Amygdala (tissue), 56 donors: Measurements from ENCODE around the gene AARSD1.
"Not testable (repeated sequence)": the region's sequence is repeated elsewhere in the genome, so short reads cannot be mapped to it uniquely, and the experiment has no call there.

ENCODE experiments used
- DNase-seq, 56 donors: peaks; one replicate each; lab custom pipeline; 2025; lab: John Stamatoyannopoulos, UW

AARSD1 gene, protein sequence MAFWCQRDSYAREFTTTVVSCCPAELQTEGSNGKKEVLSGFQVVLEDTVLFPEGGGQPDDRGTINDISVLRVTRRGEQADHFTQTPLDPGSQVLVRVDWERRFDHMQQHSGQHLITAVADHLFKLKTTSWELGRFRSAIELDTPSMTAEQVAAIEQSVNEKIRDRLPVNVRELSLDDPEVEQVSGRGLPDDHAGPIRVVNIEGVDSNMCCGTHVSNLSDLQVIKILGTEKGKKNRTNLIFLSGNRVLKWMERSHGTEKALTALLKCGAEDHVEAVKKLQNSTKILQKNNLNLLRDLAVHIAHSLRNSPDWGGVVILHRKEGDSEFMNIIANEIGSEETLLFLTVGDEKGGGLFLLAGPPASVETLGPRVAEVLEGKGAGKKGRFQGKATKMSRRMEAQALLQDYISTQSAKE

GRCh38 chr17:42964161-42964932 is at the start of gene AARSD1:
Gene AARSD1 (minus strand): TSS chr17:42964454. CDS start chr17:42964440, 14 bp downstream.
- peak; percentile 33 to 93 (median 79) for DNase-seq

DNA sequence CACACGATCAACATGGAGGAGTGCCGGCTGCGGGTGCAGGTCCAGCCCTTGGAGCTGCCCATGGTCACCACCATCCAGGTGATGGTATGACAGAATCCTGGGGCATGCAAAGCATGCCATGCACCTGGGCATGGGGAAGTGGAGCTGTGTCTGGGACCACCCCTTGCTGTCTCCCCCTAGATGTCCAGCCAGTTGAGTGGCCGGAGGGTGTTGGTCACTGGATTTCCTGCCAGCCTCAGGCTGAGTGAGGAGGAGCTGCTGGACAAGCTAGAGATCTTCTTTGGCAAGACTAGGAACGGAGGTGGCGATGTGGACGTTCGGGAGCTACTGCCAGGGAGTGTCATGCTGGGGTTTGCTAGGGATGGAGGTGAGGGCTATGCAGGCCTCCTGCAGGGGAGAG is 49.0 kb upstream of the AARSD1 start:
- no peak for DNase-seq

- DNase-seq: no peak
Measured at GRCh38 chr17:43011728-43012472, 47.6 kb upstream of the AARSD1 start.

DNA sequence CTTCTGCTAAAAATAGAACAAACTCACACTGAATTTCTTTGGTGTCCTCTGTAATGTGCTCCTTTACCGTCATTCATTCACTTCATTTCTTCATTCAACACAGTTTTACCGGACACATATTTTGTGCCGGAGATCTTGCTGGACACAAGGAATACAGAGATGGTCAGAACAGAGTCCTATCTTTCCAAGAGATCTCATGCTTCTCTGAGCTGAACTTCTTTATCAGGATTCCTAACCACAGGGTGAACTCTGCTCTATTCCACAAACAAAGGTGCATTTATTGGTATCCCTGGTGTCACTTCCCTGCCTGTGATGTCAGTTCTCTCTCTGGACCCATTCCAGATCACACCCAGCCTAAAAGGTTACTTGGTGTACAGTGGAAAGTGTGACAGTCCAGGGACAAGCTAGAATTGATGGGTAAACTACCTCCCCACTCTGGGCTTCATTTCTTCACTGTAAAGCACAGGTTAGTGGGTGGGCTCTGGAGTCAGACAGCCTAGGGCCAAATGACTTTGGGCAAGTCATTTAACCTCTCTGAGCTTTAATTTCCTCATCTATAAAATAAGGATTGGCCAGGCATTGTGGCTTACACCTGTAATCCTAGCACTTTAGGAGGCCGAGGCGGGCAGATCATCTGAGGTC is 46.5 kb upstream of the AARSD1 start:
- no peak for DNase-seq

GRCh38 chr17:43006639-43007551 is 42.6 kb upstream of the AARSD1 start, which contains the start of gene IFI35:
Gene IFI35 (plus strand): TSS chr17:43006784. CDS start chr17:43006948, 164 bp downstream.
- peak in 52 of 56 donors; percentile 7 to 82 (median 54) for DNase-seq

- peak in 1 of 56 donors; percentile 11 for DNase-seq
Measured at GRCh38 chr17:43003542-43004172, 39.4 kb upstream of the AARSD1 start.

DNA sequence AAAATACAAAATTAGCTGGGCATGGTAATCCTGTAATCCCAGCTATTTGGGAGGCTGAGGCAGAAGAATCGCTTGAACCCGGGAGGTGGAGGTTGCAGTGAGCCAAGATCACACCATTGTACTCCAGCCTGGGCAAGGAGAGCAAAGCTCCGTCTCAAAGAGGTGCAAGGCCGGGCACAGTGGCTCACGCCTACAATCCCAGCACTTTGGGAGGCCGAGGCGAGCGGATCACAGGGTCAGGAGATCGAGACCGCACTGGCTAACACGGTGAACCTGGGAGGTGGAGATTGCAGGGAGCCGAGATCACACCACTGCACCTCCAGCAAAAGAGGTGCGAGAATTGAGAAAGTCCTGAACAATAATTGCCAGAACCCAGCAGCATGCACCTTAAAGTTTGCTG is 36.6 kb upstream of the AARSD1 start:
- not testable (repeated sequence) for DNase-seq

GRCh38 chr17:42999003-42999525 is 34.8 kb upstream of the AARSD1 start:
- DNase-seq: no peak

DNA sequence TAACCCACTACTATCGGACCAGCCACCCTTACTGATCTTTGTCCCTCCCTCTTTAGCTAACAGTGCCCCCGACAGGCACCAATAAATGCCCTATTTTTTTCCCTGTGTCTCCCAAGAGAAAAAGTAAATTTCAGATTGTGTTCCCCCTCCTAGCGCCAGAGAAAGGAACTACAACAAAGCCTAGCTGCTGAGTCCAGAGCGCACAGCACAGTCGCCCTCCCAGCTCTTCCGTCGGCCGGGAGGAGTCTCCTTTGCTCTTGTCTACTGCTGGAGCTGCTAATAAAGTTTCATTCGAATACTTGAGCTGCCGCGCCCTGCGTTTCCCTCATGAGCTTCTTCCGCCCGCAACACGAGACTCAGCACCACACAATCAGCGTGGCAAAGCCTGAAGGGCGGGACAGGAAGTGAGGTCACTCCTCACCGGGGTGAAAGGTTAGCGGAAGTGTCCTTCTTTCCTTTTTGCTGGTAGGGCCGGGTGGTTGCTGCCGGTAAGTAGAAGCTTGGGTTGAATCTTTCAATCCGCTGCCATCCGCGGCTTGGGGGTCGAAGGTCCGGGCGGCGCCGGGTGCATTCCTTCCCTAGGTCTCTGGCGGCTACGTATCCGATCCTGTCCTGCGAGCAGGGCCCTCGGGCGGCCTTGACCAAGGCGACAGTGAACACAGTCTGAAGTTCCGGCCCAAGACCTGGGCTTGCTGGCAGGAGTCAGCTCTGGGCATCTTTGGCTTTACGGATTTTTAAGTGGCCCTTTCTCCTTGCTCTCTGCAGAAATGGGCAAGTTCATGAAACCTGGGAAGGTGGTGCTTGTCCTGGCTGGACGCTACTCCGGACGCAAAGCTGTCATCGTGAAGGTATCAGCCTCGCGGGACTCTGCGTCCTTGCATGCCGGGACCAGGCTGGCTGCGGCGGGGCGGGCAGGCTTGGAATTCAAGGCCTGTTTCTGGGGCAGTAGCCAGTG is 34.0 kb upstream of the AARSD1 start, which contains the start of gene RPL27:
TSS of gene RPL27 (plus strand) at position 436 of the 955 bp plus-strand sequence. CDS start at position 768, 332 bp downstream.
- DNase-seq: peak; percentile 81 to 100 (median 98)

GRCh38 chr17:42997390-42997983 is 33.2 kb upstream of the AARSD1 start:
- DNase-seq: no peak

GRCh38 chr17:42993913-42994312 is 29.7 kb upstream of the AARSD1 start:
- DNase-seq: not testable (repeated sequence)

- no peak for DNase-seq
Measured at GRCh38 chr17:42992872-42993271, 28.6 kb upstream of the AARSD1 start.

DNA sequence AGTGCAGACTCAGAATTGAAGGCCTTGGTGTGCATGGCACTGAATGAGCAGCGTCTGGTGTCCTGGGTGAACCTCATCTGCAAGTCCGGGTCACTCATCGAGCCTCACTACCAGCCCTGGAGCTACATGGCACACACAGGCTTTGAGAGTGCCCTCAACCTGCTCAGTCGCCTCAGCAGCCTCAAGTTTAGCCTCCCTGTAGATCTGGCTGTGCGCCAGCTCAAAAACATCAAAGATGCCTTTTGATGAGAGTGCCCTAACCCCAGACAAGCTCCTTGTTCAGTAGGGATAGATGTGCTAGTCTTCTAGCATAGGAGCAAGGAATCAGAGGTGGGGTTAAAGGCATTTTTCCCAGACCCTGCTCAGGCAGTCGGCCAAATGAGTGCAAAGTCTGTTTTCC is 27.2 kb upstream of the AARSD1 start:
- no peak for DNase-seq

- no peak for DNase-seq
Measured at GRCh38 chr17:42989726-42990652, 25.7 kb upstream of the AARSD1 start.

DNA sequence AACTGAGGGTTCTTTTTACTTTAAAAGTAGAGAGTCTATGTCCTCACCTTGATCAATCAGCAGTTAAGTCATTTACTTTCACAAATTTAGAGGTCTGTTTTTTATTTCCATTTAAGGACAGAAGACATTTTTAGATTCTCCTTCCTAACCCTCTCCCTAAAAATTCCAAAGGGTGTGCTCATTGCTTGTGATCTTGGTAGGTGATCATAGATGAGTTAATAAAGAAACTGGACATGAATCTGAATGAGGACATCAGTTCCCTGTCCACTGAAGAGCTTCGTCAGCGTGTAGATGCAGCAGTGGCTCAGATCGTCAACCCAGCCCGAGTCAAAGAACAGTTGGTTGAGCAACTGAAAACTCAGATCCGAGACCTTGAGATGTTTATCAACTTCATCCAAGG is 24.9 kb upstream of the AARSD1 start:
- DNase-seq: no peak

GRCh38 chr17:42985225-42985624 is 21.0 kb upstream of the AARSD1 start:
- DNase-seq: no peak
